ENCODE data around the gene MED9.
"Not testable (repeated sequence)": the region's sequence is repeated elsewhere in the genome, so short reads cannot be mapped to it uniquely, and the experiment has no call there.

MED9 gene, protein sequence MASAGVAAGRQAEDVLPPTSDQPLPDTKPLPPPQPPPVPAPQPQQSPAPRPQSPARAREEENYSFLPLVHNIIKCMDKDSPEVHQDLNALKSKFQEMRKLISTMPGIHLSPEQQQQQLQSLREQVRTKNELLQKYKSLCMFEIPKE

DNA sequence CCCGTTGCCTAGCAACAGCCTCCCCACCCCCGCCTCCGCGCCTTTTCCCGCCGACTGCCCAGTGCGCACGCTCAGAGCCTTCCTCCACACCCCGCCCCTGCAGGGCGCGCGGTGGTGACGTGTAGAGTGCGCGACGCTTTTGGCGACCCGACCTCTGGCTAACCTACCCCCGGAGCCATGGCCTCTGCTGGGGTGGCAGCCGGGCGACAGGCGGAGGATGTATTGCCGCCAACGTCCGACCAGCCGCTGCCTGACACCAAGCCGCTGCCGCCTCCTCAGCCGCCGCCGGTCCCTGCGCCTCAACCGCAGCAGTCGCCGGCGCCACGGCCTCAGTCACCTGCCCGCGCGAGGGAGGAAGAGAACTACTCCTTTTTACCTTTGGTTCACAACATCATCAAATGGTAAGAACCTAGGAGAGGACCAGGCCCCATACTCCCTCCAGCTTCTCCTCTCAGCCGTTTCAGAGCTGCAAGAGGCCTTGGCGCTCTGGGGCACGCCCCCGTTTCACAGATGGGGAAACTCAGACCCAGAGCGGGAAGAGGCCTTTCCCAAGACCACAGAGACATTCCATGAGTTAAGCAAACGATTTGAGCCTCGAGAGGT is at the start of gene MED9:
Gene MED9, plus strand, starts transcription at position 136 of the 603 bp plus-strand sequence. Its CDS starts 42 bp downstream, at position 178.
- DNase-seq (ENCODE audit: low spot score): peak; percentile 93

DNA sequence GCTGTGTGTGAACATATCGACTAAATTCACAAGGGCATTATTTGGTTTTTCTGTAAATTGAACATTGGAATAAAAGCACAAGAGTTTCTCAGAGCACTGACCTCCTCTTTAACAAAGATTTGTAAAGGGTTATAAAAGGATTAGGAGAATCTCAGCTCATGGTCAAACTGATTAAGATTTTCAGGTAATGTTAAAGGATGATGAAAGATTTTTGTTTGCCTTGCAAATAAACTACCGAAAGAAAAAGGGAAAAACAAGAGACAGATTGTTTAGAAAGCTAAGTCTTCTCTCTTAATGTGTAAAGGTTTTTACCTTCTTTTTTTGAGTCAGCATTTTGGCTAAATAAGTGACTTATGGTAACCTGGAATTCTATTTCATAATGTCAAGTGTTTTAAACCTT is 47.6 kb upstream of the MED9 start:
- DNase-seq (ENCODE audit: low spot score): no peak

DNA sequence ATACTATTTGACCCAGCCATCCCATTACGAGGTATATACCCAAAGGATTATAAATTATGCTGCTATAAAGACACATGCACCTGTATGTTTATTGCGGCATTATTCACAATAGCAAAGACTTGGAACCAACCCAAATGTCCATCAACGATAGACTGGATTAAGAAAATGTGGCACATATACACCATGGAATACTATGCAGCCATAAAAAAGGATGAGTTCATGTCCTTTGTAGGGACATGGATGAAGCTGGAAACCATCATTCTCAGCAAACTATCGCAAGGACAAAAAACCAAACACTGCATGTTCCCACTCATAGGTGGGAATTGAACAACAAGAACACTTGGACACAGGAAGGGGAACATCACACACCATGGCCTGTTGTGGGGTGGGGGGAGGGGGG is 45.9 kb upstream of the MED9 start:
- DNase-seq (ENCODE audit: low spot score): not testable (repeated sequence)

DNA sequence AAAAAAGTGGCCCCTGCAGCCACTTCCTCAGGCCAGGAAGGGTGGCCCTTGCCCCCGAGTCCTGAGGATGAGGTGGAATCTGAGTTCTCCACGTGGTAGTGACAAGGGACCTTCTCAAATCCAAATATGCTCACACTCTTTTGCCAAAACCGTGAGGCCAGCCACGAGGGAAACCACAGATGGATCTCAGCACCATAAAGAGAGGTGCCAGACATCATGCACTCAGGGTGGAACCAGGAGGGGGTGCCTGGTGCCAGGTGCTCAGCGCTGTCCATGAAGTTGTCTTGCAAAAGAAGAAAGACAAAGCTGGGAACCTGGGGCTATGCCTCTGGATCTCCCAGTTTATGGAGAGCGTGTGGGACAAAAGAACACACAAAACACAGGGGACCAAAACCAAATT is 45.2 kb upstream of the MED9 start:
- DNase-seq (ENCODE audit: low spot score): no peak

DNA sequence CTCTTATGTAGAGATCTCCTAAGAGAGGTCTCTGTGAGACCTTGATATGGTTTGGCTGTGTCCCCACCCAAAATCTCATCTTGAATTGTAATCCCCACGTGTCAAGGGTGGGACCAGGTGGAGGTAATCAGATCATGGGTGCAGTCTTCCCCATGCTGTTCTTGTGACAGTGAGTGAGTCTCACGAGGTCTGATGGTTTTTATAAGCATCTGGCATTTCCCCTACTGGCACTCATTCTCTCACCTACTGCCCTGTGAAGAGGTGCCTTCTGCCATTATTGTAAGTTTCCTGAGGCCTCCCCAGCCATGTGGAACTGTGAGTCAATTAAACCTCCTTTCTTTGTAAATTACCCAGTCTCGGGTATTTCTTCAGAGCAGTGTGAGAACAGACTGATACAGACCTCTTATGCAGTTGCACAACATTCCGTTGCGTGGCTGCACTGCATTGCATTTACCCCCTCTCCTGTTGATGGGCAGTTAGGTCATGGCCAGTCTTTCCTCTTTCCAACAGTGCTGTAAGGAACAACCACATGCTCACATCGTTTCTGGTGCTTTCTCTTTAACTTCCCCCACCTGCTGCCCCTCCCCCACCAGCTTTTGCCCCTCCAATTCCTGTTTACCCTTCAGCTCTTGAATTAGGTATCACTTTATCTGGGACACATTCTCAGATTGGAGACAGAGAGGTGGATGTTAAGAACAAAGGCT is 43.6 kb upstream of the MED9 start:
- no peak for DNase-seq (ENCODE audit: low spot score)

DNA sequence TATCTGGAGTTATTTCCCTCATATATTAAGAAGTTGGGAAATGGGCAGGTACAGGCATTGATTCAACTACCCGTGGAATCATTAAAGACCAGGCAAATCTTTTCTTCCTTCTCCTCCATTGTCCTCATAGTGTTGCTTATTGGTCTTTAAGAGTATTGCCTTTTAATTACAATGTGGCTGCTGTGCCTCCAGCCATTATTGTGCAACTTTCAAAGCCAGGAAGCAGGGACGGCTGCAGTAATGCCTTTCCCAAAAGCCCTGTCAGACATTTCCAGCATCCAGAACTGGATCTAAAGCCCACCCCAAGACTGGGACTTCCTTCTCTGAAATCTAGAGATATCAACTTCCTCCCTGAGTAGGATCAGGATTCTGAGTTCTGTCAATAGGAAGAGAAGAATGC is 42.3 kb upstream of the MED9 start:
- DNase-seq (ENCODE audit: low spot score): no peak

DNA sequence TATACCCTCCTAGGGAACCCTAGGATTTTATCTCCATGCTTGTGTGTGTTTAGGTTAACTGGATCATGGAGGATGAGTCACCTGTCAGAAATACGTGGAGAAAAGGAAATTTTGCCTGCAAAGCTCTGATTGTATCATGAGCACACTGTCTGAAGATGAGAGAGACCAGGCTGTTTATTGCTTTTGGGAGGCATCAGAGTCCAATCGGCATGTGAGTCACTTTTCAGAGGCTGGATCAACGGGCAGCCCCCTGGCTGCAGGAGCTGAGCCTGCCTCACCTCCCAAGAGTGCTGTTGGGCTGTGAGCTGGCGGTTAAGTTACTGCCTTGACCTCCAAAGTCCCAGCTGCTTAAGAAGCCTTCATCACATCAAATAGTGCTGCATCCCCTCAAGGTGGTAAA is 41.5 kb upstream of the MED9 start:
- no peak for DNase-seq (ENCODE audit: low spot score)

DNA sequence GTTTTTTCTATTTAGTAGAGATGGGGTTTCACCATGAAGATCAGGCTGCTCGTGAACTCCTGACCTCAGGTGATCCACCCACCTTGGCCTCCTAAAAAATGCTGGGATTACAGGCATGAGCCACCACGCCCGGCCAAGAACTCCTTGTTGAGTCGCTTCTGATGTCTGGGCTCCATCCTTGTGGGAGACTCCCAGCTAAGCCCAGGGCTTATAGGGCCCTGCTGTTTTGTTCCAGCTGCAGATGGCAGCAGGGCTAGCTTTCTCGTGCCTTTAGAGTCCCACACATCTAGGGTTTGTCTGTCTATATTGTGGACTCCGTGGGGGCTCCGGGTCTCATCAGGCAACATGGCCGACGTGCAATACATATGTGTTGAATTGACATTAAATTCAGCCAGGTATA is 39.3 kb upstream of the MED9 start:
- DNase-seq (ENCODE audit: low spot score): no peak

DNA sequence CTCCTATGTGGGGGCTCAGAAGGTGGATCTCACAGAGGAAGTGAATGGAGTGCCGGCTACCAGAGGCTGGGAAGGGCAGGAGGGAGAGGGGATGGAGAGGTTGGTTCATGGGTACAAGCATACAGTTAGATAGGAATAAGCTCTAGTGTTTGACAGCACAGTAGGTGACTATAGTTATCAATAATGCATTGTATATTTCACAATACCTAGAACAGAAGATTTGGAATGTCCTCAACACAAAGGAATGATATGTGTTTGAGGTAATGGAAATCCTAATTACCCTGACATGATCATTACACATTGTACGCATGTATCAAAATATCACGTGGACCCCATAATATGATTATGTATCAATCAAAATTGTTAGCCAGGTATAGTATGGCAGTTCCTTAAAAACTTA is 38.9 kb upstream of the MED9 start:
- no peak for DNase-seq (ENCODE audit: low spot score)

DNA sequence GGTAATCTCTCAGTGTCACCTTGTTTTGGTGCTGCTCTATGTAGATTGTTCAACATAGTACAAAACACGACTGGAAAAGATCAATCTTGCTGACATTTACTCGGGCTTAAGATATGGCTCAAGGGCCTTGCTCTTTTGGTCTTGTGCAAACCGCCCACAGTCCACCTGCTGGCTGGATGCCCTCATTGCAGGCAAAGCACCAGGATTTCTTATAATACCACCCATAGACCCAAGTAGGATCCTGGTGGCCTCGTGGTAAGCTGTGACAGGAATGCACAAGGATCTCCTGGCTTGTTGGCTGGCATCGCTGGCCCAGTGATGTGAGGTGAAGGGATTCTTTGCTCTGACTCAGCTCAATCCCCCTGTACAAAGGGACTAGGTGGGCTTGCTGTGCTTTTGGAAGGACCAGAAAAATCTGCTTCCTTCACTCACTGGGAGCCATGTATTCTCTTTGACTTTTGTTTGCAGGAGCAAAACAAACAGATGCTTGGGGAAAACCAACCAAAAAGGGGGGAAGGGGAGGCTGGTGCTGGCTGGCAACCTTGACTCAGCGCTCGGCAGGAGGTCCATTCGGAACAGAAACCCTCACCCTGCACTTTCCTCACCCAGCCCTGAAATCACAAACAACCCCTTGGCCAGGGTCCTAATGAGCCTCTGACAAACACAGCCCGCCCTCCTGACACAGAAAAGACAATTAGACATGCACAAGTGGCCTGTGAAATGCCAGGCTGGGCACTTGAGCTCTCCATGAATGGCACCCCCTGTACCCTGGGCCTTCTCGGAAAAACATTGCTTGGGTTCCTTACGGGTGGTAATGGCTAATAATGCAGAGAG is 36.6 kb upstream of the MED9 start:
- peak; percentile 37 for DNase-seq (ENCODE audit: low spot score)

DNA sequence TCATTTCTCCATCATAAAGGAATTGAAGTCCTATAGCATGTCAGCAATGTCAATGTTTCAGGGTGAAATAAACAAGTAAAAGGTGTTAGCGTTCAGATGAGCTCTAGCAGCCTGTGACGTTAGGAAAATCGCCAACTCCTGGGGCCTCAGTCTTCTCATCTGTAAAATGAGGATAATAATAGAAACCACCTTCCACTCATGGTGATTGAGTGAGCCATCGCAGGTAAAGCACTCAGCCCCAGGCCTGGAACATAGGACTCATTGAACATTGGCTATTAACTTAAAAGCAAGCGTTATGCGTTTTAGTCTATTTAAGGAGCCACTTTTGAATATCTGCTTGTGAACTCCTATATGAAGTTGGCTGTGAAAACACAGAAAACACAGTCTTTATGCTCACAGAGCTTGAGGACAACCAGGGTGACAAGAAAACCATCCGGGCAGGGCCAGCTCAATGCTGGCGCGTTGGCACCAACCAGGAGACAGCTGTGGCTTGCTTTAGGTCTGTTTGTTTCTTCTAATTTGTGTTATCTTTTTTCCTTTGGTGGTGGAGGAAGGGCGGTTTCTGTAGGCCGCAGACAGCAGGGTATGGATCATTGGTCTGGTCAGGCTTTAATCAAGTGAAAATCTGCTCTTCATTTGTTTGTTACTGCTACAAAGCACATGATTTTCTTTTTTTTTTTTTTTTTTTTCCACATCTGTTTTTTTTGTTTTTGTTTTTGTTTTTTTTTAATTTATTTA is 35.7 kb upstream of the MED9 start:
- no peak for DNase-seq (ENCODE audit: low spot score)

DNA sequence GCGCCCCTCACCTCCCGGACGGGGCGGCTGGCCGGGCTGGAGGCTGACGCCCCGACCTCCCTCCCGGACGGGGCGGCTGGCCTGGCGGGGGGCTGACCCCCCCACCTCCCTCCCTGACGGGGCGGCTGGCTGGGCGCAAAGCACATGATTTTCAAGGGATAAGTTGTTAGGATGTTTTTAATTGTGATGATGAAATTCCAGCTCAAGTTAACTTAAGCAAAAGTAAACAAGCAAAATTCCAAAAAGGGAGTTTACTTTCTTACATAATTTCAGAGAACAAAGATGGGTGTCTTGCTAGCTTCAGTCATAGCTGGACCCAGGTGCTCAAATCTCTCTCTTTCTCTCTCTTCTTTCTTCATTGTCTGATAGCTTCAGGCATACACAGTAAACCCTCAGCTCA is 33.6 kb upstream of the MED9 start:
- DNase-seq (ENCODE audit: low spot score): no peak

DNA sequence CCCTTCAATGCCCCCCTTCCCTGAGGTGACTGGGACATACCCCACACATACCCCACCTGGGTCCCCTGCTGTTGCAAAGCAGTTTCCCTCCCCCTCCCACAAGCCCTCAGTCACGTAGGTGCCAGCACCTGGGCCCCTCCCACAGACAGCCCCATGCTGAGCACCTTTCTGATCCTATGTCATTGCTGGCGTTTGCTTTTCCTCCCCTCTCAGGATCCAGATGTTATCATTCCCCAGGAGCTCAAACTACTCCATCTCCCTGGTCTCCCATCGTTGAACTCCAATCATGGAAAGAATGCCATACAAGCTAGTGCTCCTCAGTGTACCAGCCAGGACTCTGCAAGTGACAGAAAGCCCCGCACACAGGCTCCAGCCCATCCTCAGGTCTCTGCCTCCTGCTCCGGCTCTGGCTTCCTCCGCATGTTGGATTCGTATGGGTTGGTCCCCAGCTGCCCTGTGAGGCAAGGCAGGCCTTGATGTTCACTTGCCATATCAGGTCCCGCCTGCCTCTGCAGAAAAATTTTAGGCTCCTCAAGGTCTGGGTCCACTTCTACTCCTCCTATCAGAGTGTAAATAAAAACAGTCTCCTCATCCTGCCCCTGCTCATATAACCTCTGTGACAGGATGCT is 31.4 kb upstream of the MED9 start:
- DNase-seq (ENCODE audit: low spot score): no peak

DNA sequence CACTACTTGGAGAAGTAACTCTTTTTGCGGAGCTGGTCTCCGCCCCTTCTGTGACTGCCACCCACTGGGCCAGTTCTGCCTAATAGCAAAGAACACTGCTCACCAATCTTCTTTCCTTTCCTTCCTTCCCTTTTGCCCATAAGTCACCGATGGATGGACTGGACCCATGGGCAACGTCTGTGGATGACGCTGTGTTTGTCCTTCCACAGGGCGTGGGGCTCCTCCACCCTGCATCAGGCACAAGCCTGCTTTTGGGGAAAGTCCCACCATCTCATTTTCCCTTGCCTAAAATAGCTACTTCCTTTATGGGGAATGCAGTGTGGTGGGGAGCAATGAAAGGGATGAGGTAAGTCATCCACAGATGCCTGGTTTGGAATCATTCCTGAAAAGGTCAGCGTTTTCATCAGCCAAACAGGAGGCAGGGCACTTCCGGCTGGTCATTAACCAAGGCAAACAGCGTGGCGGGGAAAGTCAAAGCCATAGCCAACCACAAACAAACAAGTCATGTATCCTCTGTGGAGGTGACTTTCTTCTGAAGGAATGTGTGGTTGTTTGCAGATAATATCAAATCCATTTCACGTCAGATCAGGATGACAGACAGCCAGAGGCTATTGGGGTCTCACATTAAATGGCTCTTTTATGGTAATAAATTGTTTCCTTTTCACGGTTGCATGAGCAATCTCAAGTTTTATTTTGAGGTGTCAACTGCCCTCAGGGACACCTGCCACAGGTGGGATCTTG is 30.7 kb upstream of the MED9 start:
- no peak for DNase-seq (ENCODE audit: low spot score)

DNA sequence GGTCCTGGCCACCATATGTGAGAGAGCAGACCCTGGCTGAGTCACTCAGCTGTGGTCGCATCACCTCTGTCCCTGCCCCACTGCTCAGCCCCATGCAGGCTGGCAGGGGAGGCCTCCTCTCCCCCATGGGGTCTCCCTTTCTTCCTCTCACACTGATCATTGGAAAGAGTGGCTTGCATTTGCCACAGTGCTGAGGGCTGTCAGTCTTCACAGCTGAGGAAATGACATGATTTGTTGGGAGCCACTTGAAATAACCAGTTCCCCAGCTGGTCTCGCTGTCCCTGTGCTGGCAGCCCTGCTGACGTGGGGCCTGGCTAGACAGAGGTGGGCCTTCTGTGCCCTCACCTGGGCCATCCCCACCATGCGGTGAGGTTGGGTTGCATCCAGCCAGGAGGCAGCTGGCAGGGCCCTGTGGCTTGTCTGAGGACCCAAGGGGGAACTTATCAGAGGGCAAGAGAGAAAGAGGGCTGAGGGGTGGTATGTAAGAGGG is 30.1 kb upstream of the MED9 start:
- no peak for DNase-seq (ENCODE audit: low spot score)

DNA sequence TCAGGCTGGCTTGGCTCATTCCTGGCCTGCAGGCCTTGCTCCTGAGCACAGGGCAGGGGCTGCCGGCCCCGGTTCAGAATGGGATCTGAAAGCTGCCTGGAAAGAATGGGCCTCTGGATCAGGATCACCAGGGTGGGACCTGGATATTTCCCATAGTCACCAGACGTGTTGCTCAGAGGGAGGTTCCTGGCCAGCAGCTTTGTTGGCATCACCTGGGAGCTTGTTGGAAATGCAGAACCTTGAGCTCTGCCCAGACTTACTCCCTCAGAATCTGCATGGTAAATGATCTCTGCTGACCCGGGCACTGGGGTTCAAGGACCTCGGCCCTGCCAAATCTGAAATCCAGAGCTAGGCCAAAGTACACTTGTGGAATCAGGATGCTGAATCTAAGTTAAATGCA is 29.5 kb upstream of the MED9 start:
- no peak for DNase-seq (ENCODE audit: low spot score)

DNA sequence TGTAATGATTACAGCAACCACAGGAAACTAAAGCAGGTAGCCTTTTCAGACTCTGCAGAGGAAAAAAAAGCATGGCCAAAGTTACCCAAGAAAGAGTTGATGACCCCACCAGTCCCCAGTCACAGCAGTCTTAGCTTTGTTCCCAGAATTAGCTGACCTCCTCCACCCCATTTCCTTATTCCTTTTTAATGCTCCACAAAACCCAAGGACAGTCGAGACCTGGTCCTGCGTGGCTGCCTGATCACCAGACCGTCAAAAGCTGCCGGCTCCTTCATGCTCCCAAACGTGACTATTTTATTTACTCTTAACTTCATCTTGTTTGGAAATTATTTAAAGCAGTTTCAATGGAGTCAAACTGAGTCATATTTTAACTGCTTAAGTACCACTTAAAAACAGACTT is 28.7 kb upstream of the MED9 start:
- DNase-seq (ENCODE audit: low spot score): no peak

DNA sequence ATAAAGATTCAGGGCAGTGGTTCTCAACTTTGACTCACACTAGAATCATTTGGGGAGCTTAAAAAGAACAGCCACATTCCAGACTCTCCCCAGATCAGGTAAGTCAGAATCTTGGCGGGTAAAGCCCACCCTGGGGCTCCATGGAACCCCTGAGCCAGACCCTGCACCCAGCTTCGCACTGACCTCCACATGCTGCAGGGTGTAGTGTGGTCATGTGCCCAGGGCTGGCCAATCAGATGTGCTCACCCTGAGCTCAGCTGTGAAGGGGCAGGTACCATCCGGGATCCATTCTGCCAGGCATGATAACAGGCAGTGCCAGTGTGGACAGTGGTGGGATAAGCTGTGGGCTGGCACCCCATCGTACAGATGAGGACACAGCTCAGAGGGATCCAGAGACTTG is 28.1 kb upstream of the MED9 start:
- no peak for DNase-seq (ENCODE audit: low spot score)

DNA sequence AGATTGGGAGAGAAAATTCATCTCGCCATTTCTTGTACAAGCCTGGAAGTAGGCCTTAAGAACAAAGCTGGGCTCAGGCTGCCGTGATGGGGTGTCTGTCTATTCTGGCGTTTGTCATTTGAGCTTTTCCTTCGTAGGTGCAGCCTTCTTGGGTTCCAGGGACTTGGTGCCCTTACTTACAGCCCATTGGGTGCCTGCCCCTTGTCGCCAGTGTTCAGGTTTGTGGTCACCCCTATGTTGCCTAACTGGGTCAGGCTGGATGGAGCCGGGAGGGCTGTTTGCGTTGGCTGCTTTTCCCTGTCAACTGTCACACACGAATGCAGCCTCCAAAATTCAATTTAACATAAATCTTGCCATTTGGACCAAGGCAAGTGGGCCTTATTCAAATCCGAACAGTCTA is 23.7 kb upstream of the MED9 start:
- no peak for DNase-seq (ENCODE audit: low spot score)

DNA sequence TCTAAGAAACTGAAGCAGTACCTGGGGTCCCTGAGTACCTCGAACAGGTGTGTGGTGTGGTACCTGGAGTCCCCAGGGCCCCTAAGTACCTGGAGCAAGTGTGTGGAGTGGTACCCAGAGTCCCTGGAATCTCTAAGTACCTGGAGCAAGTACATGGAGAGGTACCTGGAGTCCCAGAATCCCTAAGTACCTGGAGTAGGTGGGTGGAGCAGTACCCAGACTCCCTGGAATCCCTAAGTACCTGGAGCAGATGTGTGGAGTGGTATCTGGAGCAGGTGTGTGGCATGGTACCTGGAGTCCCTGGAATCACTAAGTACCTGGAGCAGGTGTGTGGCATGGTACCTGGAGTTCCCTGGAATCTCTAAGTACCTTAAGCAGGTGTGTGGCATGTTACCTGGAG is 22.5 kb upstream of the MED9 start:
- DNase-seq (ENCODE audit: low spot score): no peak

DNA sequence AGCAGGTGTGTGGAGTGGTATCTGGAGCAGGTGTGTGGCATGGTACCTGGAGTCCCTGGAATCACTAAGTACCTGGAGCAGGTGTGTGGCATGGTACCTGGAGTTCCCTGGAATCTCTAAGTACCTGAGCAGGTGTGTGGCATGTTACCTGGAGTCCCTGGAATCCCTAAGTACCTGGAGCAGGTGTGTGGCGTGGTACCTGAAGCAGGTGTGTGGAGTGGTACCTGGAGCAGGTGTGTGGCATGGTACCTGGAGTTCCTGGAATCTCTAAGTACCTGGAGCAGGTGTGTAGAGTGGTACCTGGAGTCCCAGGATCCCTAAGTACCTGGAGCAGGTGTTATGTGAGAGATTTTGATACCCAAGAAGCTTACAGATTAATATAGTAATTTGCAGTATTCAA is 22.1 kb upstream of the MED9 start:
- DNase-seq (ENCODE audit: low spot score): not testable (repeated sequence)

All from COLO829 (cell line).